Testis (tissue), 3 donors: ENCODE results near the gene GGA3. TPM values are rescaled to one million over a fixed set of nuclear protein-coding genes. Genes with fewer than 3 reads are reported as not detected.

Source experiments
- DNase-seq: peaks from one replicate; pipeline ENCODE4 v3.0.0-alpha.2; 2019
- H3K27ac ChIP-seq, 2 donors: fragments of 200-600 bp; sonication (generic); one replicate each; pipeline ENCODE4 v1.5.1; 2019
- H3K27me3 ChIP-seq: fragments of 200-600 bp; sonication (generic); one replicate; pipeline ENCODE4 v1.5.1; 2019
- H3K36me3 ChIP-seq: fragments of 200-600 bp; sonication (generic); one replicate; pipeline ENCODE4 v1.5.1; 2017; ENCODE audit warnings: low read depth; ENCODE audit errors: missing control alignments
- H3K4me1 ChIP-seq: fragments of 200-600 bp; sonication (generic); one replicate; pipeline ENCODE4 v1.5.1; 2019
- H3K4me3 ChIP-seq, 2 donors: fragments of 200-600 bp; sonication (generic); one replicate each; pipeline ENCODE4 v1.5.1; 2017 to 2019
- H3K9me3 ChIP-seq: fragments of 200-600 bp; sonication (generic); one replicate; pipeline ENCODE4 v1.5.1; 2017
- POLR2A ChIP-seq: fragments of 450-650 bp; IDR thresholded peaks from one replicate; pipeline ENCODE4 v1.6.1; 2017; ENCODE audit warnings: antibody characterized with exemption, mild to moderate bottlenecking, moderate library complexity
- WGBS, 2 donors: methylation state at CpG; one replicate each; pipeline ENCODE4 v1.1.5; 2018; 5-methylcytosine and 5-hydroxymethylcytosine counted together
- intact Hi-C: fragments of 100-400 bp; cut with DNase I; formaldehyde crosslinking; loops from one replicate; pipeline ENCODE4 v1.15.1; 2023; ENCODE audit warnings: low total_unique reads
- polyA plus RNA-seq: library from polyadenylated mRNA; stranded (reverse); fragments of 350-450 nt; fragmentation: Illumina TruSeq; extraction: RNeasy Lipid Tissue Mini Kit (QIAGEN cat#74804); gene quantifications from one replicate; pipeline ENCODE4 v1.2.3, GENCODE V29; 2014; ENCODE audit warnings: low read depth, low replicate concordance; ENCODE audit not compliant: insufficient read depth
- total RNA-seq, 2 donors: library from RNA; depleted of rRNA; stranded (reverse); fragments of >200 nt; gene quantifications; one replicate each; pipeline ENCODE4 v1.2.3, GENCODE V29; 2016
- TF ChIP-seq, protein P1 (sequence below), 3 experiments: fragments of 450-650 bp in 2 of 3; fragments of 200-600 bp in 1 of 3; sonication (generic) in 1 of 3; IDR thresholded peaks; one replicate each; pipeline ENCODE4 v1.5.1; 2016 to 2019; ENCODE audit warnings: antibody characterized with exemption in 3 of 3, mild to moderate bottlenecking in 2 of 3, moderate library complexity in 1 of 3

The GGA3 gene
- total and polyA plus RNA-seq, 3 donors from 2014 or later: 42.9 to 50.2 (median 46.8) TPM

DNA sequence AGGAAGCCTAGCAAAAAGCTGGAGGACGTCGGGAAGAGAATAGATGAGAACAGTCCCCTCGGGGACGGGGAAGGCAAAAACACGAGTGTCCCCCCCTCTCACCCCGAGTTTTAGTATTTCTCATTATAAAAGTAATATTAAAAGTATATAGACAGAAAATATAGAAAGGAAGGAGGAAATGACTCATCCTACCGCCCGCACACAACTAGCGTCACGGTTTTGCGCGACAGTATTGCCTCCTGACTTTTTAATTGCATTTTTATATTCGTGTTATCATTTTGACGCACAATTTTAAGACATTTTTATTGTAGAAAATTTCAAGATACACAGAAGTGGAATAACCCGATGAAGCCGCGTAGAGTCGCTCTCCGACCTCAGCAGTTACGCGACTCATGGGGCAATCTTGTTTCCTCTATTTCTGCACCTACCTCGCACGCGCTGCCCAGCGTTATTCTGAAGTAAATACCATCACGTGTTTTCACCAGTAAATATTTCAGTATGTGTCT, 28.5 kb upstream of the GGA3 start:
- Histone ChIP-seq H3K4me3 (peak overlapping the region; percentile 79 to 80), H3K4me1 (no peaks in the 10 kb centered on the region), H3K9me3 (no peaks in the 10 kb centered on the region), H3K27ac (peak overlapping the region; percentile 89 to 96), H3K27me3 (no peaks in the 10 kb centered on the region), H3K36me3 (no peaks in the 10 kb centered on the region)
- no peak for TF ChIP-seq POLR2A
- TF ChIP-seq, protein P1, sequence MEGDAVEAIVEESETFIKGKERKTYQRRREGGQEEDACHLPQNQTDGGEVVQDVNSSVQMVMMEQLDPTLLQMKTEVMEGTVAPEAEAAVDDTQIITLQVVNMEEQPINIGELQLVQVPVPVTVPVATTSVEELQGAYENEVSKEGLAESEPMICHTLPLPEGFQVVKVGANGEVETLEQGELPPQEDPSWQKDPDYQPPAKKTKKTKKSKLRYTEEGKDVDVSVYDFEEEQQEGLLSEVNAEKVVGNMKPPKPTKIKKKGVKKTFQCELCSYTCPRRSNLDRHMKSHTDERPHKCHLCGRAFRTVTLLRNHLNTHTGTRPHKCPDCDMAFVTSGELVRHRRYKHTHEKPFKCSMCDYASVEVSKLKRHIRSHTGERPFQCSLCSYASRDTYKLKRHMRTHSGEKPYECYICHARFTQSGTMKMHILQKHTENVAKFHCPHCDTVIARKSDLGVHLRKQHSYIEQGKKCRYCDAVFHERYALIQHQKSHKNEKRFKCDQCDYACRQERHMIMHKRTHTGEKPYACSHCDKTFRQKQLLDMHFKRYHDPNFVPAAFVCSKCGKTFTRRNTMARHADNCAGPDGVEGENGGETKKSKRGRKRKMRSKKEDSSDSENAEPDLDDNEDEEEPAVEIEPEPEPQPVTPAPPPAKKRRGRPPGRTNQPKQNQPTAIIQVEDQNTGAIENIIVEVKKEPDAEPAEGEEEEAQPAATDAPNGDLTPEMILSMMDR (IDR thresholded peaks at IDR 0.05): no peak
- 2 to 6% methylated on average over 26 of the region's 26 CpGs for WGBS, 2 donors
- DNase-seq: peak; percentile 75
- intact Hi-C loops: no loop called here

DNA sequence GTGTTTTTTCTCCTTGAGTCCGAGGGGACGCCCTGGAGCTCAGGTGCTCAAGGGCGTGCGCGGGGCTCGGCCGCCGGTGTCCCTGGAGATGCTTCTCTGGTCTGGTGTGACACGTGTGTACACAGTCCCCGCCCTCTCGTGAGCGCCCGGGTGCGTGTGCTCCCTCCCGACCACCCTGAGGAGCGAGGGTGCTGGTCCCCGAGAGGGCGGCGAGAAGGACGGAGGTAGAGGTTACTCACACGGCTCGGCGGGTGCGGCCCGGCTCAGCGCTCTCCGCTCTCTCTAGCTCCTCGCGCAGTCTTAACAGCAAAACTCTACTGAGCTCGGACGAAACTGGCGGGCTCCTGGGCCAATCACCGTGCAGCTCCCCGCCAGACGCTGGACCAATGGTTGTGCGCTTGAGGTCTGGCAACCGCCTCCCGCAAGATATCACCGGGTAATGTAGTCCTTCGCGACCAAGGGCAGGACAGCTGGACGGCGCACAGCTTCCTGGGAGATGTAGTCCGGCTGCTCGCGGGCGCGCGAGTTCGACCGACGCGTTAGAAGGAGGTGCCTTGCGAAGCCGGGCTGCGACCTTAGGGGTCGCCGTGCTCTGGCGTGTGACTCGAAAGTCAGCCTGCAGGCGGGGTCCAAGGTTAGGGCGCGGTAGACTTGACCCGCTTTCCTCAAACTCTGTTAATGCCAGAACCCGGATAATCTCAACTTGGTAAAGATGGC, 27.9 kb upstream of the GGA3 start, which contains the start of gene SLC25A19:
TSS of gene SLC25A19 (minus strand) at position 319 of the 717 bp plus-strand sequence. CDS start 2,669 bp downstream, outside the sequence.
- H3K27me3 ChIP-seq: no peaks in the 10 kb centered on the region
- H3K4me3 ChIP-seq: peak within 1 kb of the TSS; percentile 79 to 80
- H3K9me3 ChIP-seq: no peaks in the 10 kb centered on the region
- H3K27ac ChIP-seq: peak within 1 kb of the TSS; percentile 89 to 96
- peak; percentile 100 for DNase-seq
- intact Hi-C loops: no loop called here
- no peaks in the 10 kb centered on the region for H3K4me1 ChIP-seq
- 0% methylated on average over 23 to 62 of the region's 65 CpGs for WGBS, 2 donors
- H3K36me3 ChIP-seq: no peaks in the 10 kb centered on the region
- peak; percentile 79 for TF ChIP-seq POLR2A
- TF ChIP-seq, protein P1 (IDR thresholded peaks at IDR 0.05): peak in 1 of 3 experiments; percentile 25

DNA sequence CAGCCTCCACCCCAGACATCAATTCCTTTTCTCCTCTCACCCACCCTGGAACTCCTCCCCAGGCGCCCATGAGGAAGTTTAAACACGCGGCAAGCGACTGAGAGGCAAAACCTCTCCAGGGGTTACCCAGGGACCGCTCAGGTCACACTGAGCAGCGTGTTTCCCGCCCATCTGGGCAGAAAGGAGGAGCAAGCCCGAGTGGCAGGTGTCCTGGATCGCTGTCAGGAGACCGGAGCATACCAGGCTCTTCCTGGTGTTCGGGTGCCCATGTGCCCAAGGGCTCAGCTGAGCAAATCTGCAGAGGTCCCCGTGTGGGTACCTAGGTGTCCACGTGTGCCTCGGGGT, 27.3 kb upstream of the GGA3 start:
- Histone ChIP-seq H3K4me3 (peak overlapping the region; percentile 79 to 80), H3K27ac (peak overlapping the region; percentile 89 to 96), H3K27me3 (no peaks in the 10 kb centered on the region), H3K36me3 (no peaks in the 10 kb centered on the region), H3K9me3 (no peaks in the 10 kb centered on the region), H3K4me1 (no peaks in the 10 kb centered on the region)
- 1 to 4% methylated on average over 4 to 14 of the region's 14 CpGs for WGBS, 2 donors
- intact Hi-C loops: no loop called here
- TF ChIP-seq POLR2A: no peak
- TF ChIP-seq, protein P1 (IDR thresholded peaks at IDR 0.05): no peak
- no peak for DNase-seq

DNA sequence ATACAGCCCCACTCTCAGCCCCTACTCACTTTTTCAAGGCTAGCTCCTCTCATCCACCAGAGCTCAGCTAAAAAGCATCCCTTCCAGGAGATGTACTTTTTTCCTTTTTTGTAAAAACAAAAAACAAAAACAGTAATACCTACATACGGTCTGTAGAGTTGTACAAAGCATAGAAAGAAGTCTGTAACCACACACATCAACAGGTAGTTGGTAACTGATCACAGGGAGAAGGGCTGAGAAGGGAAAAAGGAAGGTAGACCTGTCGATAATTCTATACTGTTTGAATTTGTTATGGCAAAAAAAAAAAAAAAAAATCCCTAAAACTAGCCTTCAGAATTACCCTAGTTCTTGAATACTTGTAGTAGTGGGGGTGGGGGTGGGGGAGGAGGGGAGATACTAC, 27.0 kb upstream of the GGA3 start:
- no peak for DNase-seq
- no peak overlapping the region for H3K27ac ChIP-seq
- H3K27me3 ChIP-seq: no peaks in the 10 kb centered on the region
- H3K36me3 ChIP-seq: no peaks in the 10 kb centered on the region
- intact Hi-C loops: no loop called here
- no peak for TF ChIP-seq POLR2A
- TF ChIP-seq, protein P1 (IDR thresholded peaks at IDR 0.05): no peak
- no peaks in the 10 kb centered on the region for H3K9me3 ChIP-seq
- no peaks in the 10 kb centered on the region for H3K4me1 ChIP-seq
- 21 to 25% methylated on average over 2 of the region's 2 CpGs for WGBS, 2 donors
- H3K4me3 ChIP-seq: peak overlapping the region; percentile 79 to 80
